Smooth muscle cell (in vitro differentiated cells): ENCODE data around the gene SPATA12. TPM values are rescaled to one million over a fixed set of nuclear protein-coding genes. Genes with fewer than 3 reads are reported as not detected.
A peak's percentile ranks its signal among the peaks of the same experiment; 100 is the strongest.
"Not testable (repeated sequence)": the region's sequence is repeated elsewhere in the genome, so short reads cannot be mapped to it uniquely, and the experiment has no call there.

Source experiments
- DNase-seq: peaks from one replicate; lab custom pipeline; 2025; ENCODE audit not compliant: unreplicated experiment; lab: John Stamatoyannopoulos, UW
- H2AFZ ChIP-seq: fragments of 200-600 bp; sonication (generic); 2 replicates; pipeline ENCODE4 v1.6.0; 2016; ENCODE audit warnings: antibody characterized with exemption, low read depth, mild to moderate bottlenecking
- H3F3A ChIP-seq: fragments of 200-600 bp; sonication (generic); 2 replicates; pipeline ENCODE4 v1.6.0; 2017; ENCODE audit warnings: antibody characterized with exemption, low read depth
- H3K27ac ChIP-seq: fragments of 200-600 bp; sonication (generic); 2 replicates; pipeline ENCODE4 v1.5.1; 2016; ENCODE audit warnings: low read depth, mild to moderate bottlenecking
- H3K27me3 ChIP-seq: fragments of 200-600 bp; sonication (generic); 2 replicates; pipeline ENCODE4 v1.6.1; 2016; ENCODE audit warnings: low read depth, mild to moderate bottlenecking
- H3K36me3 ChIP-seq: fragments of 200-600 bp; sonication (generic); 2 replicates; pipeline ENCODE4 v1.5.1; 2016; ENCODE audit warnings: low read depth
- H3K4me1 ChIP-seq: fragments of 200-600 bp; sonication (generic); 2 replicates; pipeline ENCODE4 v1.5.1; 2016; ENCODE audit warnings: low read depth
- H3K4me2 ChIP-seq: fragments of 200-600 bp; sonication (generic); 2 replicates; pipeline ENCODE4 v1.6.0; 2016; ENCODE audit warnings: mild to moderate bottlenecking
- H3K4me3 ChIP-seq: fragments of 200-600 bp; sonication (generic); 2 replicates; pipeline ENCODE4 v1.5.1; 2016; ENCODE audit warnings: mild to moderate bottlenecking
- H3K79me2 ChIP-seq: fragments of 200-600 bp; sonication (generic); 2 replicates; pipeline ENCODE4 v1.6.0; 2016; ENCODE audit warnings: low read depth, mild to moderate bottlenecking
- H3K9ac ChIP-seq: fragments of 200-600 bp; sonication (generic); 2 replicates; pipeline ENCODE4 v1.6.0; 2016; ENCODE audit warnings: low read depth
- H3K9me3 ChIP-seq: fragments of 200-600 bp; sonication (generic); replicated peaks from 2 replicates; pipeline ENCODE4 v1.5.1; 2016; ENCODE audit warnings: low read depth
- H4K20me1 ChIP-seq: fragments of 200-600 bp; sonication (generic); 2 replicates; pipeline ENCODE4 v1.6.0; 2016; ENCODE audit warnings: low read depth
- CTCF ChIP-seq: fragments of 200-600 bp; sonication (generic); IDR thresholded peaks from 2 replicates; pipeline ENCODE4 v1.5.1; 2017; ENCODE audit warnings: borderline replicate concordance, mild to moderate bottlenecking, antibody characterized with exemption; ENCODE audit not compliant: insufficient read depth, poor library complexity, severe bottlenecking
- WGBS: methylation state at CpG from one replicate; pipeline ENCODE4 v1.1.7; 2016; ENCODE audit warnings: low lambda C conversion rate; 5-methylcytosine and 5-hydroxymethylcytosine counted together
- polyA plus RNA-seq: library from polyadenylated mRNA; unstranded; fragments of >200 nt; fragmentation: Nextera tagmentation; extraction: Ambion mirVana; gene quantifications from 2 replicates; pipeline ENCODE4 v1.2.1, GENCODE V29; 2016
- total RNA-seq: library from RNA; depleted of rRNA; stranded (reverse); fragments of >200 nt; gene quantifications from 2 replicates; pipeline ENCODE4 v1.2.3, GENCODE V29; 2014

The SPATA12 gene
- total and polyA plus RNA-seq, 2 experiments from 2014 or later: not detected

GRCh38 chr3:57082481-57082880 lies 22.0 kb downstream of the SPATA12 start:
- Histone ChIP-seq H3K4me2 (no peak overlapping the region), H2AFZ (no peak overlapping the region), H3K79me2 (no peaks in the 10 kb centered on the region), H4K20me1 (peaks cover 5% of the 10 kb centered on the region), H3K36me3 (no peaks in the 10 kb centered on the region), H3K27me3 (no peaks in the 10 kb centered on the region), H3K4me1 (peaks cover 3% of the 10 kb centered on the region), H3F3A (no peaks in the 10 kb centered on the region), H3K27ac (no peak overlapping the region), H3K9ac (no peak overlapping the region), H3K9me3 (no peaks in the 10 kb centered on the region), H3K4me3 (no peak overlapping the region)
- no peak for DNase-seq
- 96% methylated on average over 6 of the region's 6 CpGs for WGBS
- TF ChIP-seq CTCF: no peak

GRCh38 chr3:57083266-57083995 lies 23.0 kb downstream of the SPATA12 start:
- WGBS: 67% methylated on average over 16 of the region's 16 CpGs
- peak overlapping the region; percentile 21 for H3K27ac ChIP-seq
- not testable (repeated sequence) for H4K20me1 ChIP-seq, H3K36me3 ChIP-seq, H3F3A ChIP-seq, H3K27me3 ChIP-seq, H3K9ac ChIP-seq, H3K4me1 ChIP-seq, H3K4me3 ChIP-seq, H2AFZ ChIP-seq, H3K79me2 ChIP-seq, H3K9me3 ChIP-seq, DNase-seq, H3K4me2 ChIP-seq

GRCh38 chr3:57085211-57085610 lies 24.7 kb downstream of the SPATA12 start:
- Histone ChIP-seq H4K20me1 (no peaks in the 10 kb centered on the region), H3K79me2 (no peaks in the 10 kb centered on the region), H3K4me3 (no peak overlapping the region), H3K4me1 (no peaks in the 10 kb centered on the region), H3K27ac (no peak overlapping the region), H3F3A (no peaks in the 10 kb centered on the region), H3K9ac (no peak overlapping the region), H2AFZ (no peak overlapping the region), H3K27me3 (no peaks in the 10 kb centered on the region), H3K9me3 (no peaks in the 10 kb centered on the region), H3K36me3 (no peaks in the 10 kb centered on the region), H3K4me2 (no peak overlapping the region)
- no peak for TF ChIP-seq CTCF
- no peak for DNase-seq
- WGBS: 97% methylated on average over 4 of the region's 4 CpGs

GRCh38 chr3:57086201-57086600 lies 25.7 kb downstream of the SPATA12 start:
- Histone ChIP-seq H3K9me3 (no peaks in the 10 kb centered on the region), H3F3A (no peaks in the 10 kb centered on the region), H3K4me2 (no peak overlapping the region), H4K20me1 (no peaks in the 10 kb centered on the region), H3K27me3 (no peaks in the 10 kb centered on the region), H2AFZ (no peak overlapping the region), H3K4me1 (no peaks in the 10 kb centered on the region), H3K4me3 (no peak overlapping the region), H3K9ac (no peak overlapping the region), H3K27ac (no peak overlapping the region), H3K79me2 (no peaks in the 10 kb centered on the region), H3K36me3 (no peaks in the 10 kb centered on the region)
- DNase-seq: no peak
- TF ChIP-seq CTCF: no peak
